Ecto neural progenitor cell (in vitro differentiated cells): ENCODE measurements around the gene FBXO42.
"Not testable (repeated sequence)": the region's sequence is repeated elsewhere in the genome, so short reads cannot be mapped to it uniquely, and the experiment has no call there.

ENCODE experiments used
- DNase-seq: peaks from one replicate; pipeline ENCODE4 v3.0.0-alpha.2; 2018; ENCODE audit warnings: low spot score

The FBXO42 gene

DNA sequence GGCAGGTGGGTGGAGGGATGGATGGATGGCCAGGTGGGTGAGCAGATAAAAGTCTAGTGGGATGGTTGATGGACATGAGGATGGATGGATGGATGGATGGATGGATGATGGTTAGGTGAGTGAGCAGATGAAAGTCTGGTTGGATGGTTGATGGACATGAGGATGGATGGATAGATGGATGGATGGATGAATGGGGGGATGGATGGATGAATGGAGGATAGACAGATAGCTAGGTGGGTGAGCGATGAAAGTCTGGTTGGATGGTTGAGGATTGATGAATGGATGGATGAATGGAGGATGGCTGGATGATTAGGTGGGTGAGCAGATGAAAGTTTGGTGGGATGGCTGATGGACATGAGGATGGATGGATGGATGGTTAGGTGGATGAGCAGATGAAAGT, 130.8 kb downstream of the FBXO42 start:
- DNase-seq, result no peak

DNA sequence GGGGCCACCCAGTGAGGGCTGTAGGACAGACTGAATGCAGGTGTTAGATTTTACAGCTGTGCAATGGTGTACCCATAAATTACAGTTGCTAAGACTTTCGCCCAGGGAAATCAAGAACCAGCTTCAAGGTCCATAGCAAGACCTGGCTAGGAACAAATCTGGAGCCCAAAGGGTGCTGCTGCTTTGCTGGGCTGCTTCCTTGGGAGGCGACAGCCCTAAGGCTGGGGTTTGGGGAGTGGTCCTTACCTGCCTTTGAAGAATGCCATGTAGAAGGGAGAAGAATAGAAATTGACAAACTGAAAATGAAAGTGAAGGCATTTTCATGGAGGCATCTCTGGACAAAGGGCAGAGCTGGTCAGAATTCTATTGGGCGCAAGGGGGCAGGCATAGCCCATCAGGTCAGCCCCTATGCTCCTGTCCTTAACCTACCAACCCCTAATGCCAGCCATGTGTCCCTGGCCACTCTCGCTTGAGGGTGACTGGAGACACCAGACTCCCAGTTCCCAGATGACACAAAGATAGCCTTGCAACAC, 132.2 kb downstream of the FBXO42 start:
- DNase-seq, result no peak

DNA sequence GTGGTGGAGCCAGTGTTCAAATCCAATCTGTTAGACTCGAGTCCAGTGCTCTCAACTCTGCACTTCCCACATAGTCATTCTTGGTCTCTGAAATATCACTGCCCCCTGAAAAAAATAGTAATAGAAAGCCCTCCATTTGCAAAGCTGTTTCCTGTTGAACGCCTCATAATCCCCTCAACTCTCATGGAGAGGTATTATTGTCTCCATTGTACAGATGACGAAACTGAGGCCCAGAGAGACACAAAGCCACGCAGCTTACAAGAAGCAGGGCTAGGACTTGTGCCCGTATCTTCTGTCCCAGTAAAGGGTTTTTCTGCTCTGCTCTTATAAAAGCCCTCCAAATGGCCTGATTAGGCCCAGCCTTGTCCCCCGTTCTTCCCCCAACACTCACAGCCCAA, 133.6 kb downstream of the FBXO42 start:
- DNase-seq, result no peak

DNA sequence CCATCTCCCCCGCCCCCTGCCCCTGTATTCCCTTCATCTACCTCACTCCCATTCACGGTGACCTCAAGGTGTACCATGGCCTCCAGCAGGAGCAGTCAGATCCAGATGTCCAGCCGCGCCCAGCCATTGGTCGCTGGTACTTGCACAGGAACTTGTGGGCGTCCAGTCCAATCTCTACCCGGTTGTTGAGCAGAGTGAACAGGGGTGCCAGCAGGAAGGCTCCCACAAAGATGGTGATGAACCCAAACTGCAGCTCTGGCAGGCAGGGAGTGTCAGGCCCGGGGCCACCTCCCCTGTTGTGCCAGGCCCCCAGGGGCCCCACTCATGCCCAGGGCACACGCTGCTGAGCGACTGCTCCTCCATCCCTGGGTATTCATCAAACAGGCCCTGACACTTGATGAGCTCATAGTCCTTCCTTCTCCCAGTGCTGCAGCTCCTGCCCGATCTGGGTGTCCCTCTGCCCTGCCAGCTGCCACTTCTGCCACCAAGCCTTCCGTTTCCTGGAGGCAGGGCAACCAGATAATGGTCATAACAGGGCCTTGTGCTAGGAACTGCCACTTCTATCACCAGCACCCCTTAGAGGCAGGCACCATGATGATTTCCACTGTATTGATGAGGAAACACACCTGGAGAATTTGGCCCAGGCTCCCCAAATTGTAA, 134.1 kb downstream of the FBXO42 start:
- DNase-seq, result no peak

DNA sequence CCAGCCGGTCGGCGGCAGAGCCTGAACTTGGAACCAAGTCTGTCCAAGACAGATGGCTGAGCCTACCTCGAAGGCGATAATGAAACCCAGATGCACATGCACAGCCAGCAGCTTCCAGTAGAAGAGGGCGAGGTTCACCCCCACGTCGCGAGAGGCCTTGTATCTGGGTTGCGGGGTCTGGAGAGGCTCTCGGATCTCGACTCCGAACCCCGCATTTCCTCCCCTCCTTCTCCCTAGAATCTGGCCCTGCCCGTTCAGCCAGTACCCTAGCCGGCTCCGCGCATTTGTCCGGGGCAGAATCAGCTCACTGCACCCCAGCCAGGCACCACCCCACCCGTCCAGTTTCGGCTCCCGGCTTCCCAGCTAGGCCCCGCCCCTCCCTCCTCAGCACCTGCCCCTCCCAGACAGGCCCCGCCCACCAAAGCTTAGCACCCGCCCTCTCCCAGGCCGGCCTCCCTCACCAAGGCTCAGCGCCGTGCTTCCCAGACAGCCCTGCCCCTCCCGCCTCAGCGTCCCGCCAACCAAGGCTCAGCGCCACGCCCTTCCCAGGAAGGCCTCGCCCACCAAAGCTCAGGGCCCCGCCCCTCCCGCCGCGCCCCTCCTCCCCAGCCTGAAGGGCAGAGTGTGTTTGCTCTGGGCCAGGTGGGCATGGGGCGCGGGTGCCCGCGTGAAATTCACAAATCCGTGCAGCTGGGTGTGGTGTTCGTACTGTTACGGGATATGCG, 135.1 kb downstream of the FBXO42 start:
- DNase-seq, result peak; percentile 99

DNA sequence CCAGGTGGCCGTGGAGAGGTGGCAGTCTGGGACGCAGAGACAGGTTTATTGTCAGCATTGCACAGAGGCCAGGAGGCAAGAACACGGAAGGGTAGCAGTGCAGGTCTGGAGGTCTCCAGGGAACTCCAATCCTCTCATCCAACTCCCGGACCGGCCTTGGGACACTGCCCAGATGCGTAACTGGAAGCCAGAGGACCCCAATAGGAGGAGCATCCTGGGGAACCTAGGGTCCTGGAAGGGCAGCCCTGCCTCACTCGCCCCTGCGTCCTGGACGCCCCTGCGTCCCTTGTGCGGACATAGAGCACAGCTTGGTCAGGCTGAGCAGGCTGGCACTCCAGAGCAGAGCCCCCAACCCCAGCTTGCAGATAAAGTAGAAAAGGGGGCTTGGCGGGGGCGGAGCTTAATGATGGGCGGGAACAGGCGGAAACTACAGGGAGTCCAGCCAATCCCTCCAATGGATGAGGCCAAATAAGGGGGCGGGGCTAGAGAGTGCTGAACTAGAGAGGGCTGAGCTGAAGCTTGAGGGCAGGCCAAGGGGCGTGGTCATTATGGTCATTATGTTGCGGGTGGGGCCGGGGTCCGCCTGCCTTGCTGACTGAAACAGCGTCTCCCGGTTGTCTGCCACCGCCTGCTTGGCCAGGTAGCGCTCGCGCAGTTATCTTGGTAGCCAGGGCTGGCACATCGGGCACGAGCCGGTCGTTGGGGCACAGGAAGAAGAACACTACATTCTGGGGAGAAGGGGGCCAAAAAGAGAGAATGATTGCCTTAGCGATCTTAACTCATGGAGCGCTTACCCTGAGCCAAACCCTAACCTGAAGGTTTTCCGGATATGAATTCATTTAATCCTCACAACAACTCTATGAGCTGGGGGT, 136.2 kb downstream of the FBXO42 start:
- DNase-seq, result peak; percentile 95

DNA sequence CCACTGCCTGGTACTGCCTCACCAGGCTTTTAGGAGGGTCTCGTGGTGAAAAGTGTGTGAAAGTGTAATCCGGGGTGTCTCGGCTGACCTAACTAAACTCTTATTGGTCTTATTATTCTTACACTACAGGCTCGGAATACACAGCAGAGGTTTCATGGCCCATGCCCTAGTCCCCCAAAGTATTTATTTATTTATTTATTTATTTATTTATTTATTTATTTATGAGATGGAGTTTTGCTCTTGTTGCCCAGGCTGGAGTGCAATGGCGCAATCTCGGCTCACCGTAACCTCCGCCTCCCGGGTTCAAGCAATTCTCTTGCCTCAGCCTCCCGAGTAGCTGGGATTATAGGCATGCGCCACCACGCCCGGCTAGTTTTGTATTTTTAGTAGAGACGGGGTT, 137.0 kb downstream of the FBXO42 start:
- not testable (repeated sequence) for DNase-seq

DNA sequence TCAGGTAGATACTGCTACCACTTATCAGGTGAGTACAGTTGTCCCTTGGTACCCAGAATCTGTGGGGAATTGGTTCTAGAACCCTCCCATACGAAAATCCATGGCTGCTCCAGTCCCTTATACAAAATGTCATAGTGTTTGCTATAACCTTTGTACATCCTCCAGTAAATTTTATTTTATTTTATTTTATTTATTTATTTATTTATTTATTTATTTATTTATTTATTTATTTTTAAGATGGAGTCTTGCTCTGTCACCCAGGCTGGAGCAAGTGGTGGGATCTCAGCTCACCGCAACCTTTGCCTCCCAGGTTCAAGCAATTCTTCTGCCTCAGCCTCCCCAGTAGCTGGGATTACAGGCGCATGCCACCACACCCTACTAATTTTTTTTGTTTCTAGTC, 138.7 kb downstream of the FBXO42 start:
- not testable (repeated sequence) for DNase-seq

DNA sequence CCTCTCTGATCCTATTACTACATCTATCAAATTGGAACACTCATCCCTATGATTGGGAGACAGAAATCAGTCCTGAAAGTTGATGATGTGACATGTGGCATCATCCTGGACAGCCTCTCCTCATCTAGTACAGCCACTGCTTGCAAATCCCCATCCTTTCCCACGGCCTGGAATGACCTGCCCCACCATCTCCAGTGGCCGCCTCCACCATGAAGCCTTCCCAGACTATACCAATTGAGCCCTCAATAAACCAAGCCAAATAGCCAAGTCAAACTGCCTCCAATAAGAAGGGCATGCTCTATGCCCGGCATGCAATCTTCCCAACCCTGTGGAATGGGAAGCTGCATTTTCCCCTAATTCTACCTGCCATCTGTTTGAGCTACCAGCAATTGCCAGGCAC, 139.3 kb downstream of the FBXO42 start:
- DNase-seq, result no peak

DNA sequence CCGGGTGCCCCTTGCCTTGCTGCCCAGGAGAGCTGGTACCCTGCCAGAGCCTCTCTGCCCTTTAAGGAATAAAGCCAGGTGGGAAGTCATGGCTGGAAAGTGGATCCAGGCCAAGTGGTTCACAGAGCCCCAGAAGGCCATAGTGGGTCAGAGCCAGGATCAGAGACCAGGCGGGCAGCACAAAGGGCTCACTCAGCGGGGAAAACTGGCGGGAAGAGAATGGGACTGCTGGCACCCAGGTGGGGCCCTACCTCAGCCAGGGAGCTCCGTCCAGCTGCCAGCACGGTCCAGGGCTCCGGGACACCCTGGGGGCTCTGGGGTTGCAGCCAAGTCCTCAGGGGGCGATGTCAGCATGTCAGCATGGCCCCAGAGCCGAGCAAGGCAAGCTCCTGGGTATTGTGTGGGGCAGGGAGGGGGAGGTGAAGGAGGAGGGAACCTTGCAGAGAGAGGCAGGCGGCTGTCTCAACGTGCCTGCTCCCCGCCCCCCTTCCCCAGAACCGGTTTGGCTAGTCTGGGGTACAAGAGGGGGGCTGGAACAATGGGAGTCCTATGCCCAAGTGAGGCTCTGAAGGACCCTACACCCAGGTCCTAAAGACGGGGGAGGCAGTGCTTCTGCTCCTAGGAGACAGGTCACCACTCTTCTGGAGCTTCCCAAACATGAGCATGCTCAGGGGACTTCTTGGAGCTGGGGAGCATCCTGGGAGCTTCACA, 139.9 kb downstream of the FBXO42 start, which contains the start of gene ARHGEF19:
TSS of gene ARHGEF19 (minus strand) at position 402 of the 711 bp plus-strand sequence. CDS start 3,598 bp downstream, outside the sequence.
- no peak for DNase-seq

DNA sequence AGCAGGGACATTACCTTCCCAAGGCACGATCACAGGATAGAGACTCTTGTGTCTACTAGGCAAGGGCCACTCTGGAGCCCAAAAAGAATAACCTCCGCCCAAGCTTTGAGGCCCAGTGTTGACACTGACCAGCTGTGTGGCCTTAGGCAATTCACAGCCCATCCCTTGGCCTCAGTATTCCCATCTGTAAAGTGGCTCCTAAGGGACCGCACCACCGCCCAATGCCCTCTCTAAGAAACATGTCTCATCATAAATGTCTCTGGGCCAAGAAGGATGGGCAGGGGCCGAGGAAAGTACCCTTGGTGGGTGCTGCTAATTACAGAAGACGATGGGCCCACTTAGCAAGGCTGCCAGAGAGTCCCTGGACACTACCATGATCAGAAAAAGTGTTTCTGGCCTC, 140.5 kb downstream of the FBXO42 start:
- DNase-seq, result no peak

DNA sequence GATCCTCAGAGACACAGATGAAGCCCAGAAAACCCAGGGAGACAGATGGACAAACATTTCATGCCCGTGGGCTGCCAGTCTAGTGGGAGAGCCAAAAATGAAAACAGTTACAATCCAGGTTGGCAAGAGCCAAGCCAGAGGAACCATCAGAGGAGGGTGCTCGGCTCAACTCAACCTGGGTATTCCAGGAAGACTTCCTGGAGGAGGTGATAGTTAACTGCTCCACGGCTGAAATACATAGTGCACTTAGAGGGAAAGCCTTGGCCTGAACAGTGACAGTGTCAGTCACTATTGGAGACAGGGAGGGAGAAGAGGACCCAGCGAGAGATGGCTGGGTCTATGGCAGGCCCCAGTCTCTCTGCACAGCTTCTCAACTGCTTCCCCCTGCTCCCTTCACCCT, 141.7 kb downstream of the FBXO42 start:
- no peak for DNase-seq

DNA sequence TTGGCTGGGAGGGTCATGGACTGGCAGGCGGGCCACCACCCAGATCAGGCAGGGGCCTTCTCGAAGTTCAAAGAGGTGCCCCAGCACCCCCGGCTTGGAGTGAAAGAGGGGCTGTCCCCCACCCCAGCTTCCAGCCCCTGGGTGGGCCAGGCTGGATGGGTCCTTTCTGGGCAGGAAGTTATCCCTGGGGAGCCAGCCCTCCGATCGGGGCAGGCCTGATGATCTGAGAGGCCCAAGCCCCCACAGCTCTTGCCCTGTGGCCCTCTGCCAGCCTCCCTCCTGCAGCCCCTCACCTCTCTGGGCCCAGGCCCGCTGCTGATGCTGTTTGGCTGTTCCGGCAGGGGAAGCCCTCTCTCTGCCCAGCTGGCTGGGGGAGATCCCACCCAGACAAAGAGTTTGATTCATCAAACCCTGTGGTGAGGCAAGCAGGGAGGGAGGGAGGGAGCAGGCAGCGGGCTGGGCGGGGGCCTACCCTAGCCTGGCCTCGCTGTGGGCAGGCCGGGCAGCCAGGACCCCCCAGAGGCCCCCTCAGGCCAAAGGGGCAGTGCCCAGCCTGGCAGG, 142.4 kb downstream of the FBXO42 start:
- DNase-seq, result no peak

DNA sequence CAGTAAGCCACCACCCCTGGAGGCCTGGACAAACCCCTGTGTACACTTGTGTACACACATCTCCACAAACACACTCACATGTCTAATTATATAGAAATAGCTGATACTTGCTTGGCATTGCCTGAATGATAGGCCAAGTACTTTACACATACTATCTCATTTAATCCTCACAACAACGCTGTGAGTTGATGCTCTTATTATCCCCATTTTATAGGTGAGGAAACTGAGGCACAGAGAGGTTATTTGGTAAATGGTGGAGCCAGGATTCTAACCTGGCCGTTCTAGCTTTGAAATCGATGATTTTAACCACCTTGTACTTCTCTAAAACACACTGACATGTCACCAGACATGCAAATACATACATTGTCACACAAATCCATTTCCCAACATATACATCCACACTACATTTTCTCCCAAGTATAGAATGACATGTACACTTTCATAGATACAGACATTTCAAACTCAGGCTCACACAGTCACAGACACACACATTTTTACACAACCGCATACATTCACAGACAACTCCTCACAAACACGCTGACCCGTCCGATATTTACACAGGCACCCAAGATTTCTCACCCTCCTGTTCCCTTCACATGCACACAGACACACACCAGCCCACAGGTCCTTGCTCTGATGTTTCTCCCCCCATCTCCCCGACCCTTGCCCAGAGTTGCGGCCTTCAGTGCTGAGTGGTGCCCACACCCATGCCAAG, 143.0 kb downstream of the FBXO42 start:
- no peak for DNase-seq

DNA sequence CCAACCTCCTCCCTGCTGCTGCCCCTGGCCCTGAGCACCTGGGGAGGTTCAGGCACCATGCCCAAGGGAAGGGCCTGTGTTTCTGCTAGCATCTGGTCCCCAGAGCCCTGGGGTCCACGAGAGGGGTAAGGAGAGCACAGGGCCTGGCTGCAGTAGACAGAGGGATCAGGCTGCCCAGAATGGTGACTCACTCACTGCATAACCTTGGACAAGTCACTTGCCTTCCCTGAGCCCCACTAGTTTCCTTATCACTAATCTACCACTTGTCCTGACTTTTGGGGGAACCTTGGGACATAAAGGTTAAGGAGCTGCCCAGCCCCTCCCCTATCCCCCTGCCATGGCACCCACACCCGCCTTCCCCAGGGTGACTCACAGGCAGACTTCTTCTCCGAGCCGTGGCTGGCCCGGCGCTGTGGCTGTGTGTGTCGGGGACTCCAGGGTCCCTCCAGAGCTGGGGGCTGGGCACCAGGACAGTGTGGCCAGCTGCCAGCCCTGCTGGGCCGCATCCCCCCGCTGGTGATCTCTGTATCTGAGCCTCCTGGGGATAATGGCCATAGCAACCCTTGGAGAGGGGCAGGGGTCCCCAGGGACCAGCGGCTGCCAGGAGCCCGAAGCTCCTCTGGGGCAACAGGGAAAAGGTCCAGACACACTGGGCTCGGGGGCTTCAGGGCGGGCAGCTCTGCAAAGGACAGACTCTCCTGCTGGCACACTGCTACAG, 143.9 kb downstream of the FBXO42 start:
- no peak for DNase-seq

DNA sequence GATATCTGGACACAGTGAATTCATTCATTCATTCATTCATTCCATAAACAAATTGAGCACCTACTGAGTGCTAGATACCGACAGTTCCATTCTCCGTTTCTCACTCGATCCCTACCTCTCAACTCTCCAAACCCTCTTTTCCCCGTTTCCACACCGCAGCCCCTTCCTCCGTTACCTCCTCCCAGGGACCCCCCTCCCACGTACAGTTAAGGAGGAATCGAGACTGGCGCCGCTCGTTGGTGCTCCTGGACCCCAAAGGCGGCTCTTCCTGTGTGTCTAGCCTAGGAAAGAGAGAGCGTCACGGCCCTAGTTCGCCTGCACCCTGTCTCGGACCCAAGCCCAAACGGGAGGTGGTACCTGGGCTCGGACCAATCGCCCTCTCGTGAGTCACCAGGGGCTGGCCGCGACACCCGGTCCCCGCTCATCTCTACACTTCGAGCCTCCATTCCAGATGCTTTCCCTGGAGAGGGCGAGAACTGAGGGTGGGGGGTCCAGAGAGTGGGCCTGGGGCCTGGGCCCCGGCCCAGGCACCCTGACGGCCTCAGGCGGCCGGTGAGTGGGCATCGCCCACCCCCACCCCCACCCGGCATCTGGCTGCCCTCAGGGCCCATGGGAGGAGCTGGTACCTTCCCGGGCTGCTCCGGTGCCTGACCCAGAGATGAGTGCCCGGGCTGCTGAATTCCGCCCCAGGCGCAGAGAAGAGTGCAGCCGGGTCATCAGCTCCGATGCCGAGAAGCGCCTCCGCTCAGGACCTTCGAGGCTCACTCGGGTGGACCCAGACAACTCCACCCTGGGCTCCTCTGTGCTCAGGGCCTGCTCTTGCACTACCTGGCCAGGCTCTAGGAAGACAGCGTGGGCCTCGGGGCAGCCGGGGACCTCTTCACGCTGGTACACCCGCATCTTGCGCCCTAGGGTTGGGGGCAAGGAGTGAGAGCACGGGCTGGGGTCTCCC, 144.7 kb downstream of the FBXO42 start:
- no peak for DNase-seq

DNA sequence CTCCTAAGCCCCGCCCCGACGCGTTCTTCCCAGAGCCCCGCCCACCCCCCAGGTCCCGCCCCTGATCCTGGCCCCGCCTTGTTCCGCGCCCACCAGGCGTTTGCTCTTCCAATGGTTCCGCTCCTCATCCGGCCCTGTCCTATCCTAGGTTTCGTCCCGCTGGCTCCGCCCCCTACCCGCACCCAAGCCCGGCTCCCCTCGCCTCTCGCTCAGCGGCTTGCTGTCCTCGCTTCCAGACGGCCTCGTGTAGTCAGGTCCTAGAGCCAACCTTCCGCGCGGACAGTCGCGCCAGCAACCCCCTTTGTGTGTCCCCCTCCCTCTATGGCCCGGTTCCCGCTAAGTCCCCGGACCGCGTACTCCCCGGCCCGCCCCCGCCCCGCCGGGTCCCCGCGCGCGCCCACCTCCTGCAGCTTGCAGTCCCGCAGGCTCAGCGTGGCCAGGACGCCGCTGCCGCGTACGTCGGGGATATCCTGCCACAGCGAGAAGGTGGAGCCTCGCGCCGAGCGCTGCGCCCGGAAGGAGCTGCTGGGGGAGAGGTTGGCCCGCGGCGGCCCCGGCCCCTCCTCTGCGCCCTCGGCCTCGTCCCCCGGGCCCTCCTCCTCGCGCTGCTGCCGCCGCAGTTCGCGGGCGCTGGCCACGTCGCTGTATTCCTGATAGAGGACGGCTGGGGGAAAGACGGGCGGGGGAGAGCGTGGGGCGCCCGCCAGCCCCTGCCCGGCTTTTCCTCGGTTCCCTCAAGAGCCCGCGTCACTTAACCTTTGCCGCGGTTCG, 145.5 kb downstream of the FBXO42 start:
- DNase-seq, result peak; percentile 97

DNA sequence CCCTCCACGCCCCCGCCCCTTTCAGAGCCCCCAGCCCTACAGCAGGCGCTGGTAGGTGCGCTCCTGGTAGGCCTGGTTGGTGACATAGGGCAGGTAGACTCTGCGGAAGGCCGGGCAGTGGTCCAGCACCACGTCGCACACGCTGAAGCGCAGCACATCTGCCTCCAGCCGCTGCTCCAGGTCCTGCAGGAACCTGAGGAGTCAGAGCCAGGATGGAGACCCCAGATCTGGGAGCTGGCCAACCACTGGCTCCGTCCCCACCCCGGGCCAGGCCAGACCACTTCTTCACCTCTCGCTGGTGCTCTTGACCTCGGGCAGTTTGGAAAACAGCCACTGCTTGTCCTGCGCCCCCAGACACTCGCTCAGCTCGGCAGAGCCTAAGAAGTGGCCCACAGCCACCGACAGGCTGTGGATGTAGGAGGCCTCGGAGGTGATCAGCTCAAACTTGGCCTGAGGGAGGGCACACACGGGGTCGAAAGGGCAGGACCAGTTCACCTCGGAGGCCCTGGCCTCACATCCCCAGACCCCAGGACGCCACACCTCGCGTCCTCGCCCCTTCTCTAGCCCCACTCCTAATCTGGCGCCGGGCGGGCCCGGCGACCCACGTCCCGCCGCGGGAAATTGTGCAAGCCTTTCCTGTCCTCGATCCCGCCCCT, 146.3 kb downstream of the FBXO42 start:
- DNase-seq, result no peak
